Right hindlimb (tissue), 1 donor: ENCODE measurements around the gene C1orf116.

Experiments used
- DNase-seq: peaks from one replicate; pipeline ENCODE4 v3.0.0-alpha.2; 2018

Gene C1orf116

GRCh38 chr1:207018707-207019106 lies 13.8 kb downstream of the C1orf116 start:
- DNase-seq = no peak

DNA sequence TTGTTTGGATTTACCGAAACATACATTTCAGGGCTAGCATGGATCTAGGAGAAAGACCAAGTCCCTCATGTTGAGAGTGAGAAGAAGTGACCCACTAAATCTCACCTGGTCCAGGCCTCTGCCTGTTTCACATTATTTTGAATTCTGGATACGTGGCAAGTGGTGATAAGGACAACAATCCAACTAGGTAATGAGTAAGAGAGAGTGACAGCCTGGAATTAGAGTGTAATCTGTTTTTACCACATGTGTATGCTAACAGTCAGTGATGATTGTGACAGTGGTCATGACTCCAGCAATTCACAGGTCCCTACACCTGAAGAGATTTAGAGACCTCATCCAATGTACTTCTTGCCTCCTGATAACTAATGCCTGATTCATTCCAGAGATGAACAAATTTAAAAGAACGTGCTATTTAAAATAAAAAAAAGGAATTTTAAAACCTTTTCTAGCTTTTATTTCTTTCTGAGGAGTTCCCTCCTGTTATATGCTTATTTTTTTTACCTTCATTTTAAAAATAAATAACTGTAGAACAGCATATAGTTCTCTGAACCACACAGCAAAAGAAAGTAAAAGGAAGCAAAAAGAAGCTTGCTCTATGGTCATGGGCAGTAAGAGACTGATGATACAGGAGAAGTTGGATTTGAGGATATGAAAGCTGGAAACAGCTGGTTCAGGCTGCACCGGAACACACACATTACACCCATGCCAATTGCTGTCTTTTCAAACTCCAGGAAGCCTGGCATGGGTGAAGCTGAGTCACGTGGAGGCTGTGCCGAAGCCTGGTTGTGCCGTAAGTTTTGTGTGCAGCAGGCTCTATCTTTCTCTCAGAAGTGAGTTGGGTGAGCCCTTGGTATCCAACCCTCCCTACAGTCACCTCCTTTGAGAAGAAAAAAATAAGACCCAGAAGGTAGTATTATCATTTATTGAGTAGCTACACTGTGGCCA lies 14.7 kb downstream of the C1orf116 start:
- DNase-seq = no peak

- DNase-seq = no peak
These were observed 16.8 kb downstream of the C1orf116 start for GRCh38 chr1:207015791-207016190.

DNA sequence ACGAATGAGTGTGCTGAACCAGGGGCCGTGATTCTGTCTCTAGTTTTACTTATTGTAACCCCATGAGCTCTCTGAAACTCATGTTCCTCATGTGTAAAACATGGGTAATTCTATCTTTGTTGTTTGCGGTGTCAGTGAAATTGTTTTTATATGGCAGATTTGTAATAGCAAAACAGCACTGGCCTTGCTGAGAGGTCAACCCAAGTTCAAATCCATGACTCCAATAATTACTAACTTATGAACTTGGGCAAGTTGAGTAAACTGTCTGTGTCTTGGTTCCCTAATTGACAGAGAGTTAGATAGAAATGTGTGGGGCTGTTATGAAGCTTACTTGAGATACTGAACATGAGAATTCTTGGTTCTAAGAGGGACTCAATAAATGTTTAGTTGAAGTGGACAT lies 17.8 kb downstream of the C1orf116 start:
- no peak for DNase-seq

DNA sequence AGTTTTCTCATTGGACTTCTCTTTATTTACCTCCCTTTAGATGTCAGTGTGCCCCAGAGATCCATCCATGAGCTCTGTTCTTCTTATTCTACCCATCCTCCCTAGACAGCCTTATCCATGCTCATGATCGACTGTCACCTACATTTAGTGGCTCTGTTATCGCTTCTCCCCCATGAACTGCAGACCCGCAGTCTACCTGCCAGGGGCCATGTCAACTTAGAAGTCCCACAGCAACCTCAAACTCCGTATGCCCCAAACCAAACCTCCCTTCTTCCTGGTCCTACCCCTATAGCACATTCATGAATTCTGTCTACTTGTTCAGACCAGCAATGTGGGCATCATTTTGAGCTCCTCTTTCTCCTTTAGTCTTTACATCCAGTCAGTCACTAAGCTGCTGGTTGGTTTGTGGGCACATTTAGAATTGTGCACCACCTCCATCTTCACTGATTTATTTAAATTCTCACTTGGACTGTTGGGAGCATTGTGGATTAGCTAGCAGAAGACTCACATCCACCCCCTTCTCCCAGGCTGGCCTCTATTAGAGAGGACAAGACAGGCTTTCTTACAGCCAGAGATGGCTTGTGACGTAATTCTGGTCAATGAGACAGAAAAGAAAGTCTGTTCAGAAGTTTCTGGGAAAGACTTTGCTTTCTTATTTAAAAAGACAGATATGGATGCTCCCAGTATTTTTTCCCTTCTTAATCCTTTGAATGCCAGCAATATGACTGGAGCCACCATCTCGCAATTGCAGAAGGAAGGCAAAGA lies 19.1 kb downstream of the C1orf116 start:
- no peak for DNase-seq

GRCh38 chr1:207010726-207011125 lies 21.8 kb downstream of the C1orf116 start:
- no peak for DNase-seq

DNA sequence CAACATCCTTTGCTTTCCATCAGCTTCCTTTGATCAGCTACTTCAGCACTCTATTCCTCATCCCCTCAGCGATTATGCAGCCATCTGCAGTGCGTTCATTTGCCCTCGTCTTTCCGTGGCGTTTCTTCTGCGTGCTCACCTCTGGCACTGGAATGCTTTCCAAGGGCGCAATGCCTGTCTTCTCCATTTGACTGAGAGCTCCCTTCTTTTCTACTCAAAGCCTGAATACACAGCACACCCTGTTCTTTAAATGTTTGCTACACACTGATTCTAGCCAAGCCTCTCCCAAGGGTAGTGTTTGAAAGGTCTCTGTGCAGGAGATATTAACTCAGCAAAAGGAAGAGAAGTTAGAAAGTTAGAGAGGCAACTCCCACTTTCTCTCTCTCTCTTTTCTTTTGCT lies 22.6 kb downstream of the C1orf116 start:
- no peak for DNase-seq

- DNase-seq = no peak
These were observed 23.2 kb downstream of the C1orf116 start for GRCh38 chr1:207009182-207009850.

DNA sequence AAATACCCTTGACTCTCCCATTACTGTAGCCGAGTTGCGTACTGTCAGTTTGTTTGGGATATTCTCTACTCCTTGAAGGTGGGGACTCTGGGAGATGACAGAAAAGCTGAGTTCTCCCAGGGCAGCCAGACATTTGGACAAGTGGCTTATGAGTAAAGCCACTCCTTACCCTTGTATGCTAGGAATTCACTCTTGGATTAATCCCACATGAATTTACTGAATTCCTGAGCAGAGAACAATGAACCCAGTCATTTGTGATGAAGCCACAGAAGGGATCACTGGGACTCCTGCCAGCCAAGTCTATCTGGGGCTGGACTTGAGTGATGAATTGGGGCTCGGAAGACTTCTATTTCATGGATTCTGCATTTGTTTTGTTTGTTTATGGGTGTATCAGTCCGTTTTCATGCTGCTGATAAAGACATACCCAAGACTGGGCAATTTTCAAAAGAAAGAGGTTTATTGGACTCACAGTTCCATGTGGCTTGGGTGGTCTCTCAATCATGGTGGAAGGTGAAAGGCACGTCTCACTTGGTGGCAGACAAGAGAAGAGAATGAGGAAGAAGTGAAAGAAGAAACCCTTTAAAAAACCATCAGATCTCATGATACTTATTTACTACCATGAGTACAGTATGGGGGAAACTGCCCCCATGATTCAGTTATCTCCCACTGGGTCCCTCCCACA lies 25.1 kb downstream of the C1orf116 start:
- DNase-seq = no peak

DNA sequence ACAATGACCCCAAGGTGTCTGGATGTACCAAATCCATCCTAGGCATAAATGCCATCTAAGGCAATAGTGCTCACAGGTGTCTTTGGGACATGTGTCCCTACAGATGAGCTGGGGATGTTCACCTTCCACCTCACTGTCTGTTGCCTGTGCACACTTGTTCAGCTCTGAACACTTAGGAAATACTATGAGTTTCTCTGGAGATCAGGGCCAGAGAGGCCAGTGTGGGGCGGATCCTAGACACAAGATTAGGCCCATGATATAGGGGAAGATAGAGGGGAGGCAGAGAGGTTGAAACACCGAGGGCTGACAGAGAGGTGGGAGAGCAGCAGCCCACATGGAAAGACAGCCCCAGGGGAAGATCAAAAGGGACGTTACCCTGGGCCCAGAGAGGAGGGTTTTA lies 25.6 kb downstream of the C1orf116 start:
- DNase-seq = no peak

GRCh38 chr1:207006083-207006482 lies 26.5 kb downstream of the C1orf116 start:
- no peak for DNase-seq

DNA sequence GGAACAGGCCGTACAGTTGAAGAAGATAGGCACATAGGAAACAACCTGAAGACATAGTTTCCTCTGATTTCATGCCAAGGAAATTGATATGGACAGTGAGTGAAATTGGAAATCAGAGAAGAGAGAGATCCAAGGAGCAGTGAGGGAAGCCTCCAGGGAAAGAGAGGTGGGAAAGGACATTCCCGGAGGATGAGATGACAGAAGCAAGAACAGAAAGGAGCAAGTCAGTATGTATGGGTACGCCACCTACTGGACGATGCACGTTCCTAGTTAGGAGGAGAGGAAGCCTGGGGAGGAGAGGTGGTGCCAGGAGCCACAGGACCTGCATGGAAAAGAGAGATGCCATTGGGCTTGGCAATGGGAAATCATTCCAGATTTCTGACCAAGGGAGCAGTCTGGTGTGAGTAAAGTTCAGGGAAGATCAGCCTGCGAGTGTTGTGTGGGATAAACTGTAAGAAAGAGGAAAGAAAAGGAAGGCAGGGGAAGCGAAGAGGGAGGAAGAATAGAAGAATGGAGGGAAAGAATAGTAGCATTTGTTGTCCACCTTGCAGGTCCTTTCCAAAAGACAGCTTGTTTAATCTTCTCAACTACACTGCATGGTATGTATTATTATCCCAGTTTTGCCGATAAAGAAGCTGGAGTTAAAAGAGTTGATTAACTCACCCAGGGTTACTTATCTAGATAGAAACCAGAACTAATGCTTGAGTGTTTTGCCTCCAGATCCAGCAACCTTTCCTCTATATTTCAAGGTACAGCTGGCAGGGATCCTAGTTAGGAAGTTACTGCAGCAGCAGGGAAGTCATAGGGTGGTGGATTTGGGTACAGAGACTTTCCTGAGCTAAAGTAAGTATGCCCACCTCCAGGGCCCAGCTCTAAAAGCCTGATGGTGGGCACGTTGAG lies 27.4 kb downstream of the C1orf116 start:
- DNase-seq = no peak

- DNase-seq = no peak
These were observed 29.3 kb downstream of the C1orf116 start for GRCh38 chr1:207003210-207003609.

DNA sequence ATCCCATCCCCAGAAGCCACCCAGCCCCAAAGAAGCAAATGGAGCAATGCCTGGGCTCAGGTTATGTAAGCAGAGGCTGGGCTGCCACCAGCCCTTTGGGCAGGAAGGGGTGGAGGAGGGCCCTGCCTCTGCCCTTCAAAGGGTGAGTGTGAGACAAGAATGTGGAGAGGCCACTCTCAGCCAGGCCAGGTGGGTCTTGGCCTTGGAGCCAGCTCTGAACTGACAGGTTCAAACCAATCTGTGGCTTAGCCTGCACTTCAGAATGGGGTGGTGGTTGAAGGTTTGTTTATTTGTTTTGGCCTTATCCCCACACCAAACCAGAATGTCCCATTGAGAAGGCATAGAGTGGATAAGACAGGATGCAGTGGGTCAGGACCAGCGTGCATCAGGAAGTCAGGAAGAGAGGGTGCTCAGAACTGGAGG lies 29.8 kb downstream of the C1orf116 start:
- no peak for DNase-seq

DNA sequence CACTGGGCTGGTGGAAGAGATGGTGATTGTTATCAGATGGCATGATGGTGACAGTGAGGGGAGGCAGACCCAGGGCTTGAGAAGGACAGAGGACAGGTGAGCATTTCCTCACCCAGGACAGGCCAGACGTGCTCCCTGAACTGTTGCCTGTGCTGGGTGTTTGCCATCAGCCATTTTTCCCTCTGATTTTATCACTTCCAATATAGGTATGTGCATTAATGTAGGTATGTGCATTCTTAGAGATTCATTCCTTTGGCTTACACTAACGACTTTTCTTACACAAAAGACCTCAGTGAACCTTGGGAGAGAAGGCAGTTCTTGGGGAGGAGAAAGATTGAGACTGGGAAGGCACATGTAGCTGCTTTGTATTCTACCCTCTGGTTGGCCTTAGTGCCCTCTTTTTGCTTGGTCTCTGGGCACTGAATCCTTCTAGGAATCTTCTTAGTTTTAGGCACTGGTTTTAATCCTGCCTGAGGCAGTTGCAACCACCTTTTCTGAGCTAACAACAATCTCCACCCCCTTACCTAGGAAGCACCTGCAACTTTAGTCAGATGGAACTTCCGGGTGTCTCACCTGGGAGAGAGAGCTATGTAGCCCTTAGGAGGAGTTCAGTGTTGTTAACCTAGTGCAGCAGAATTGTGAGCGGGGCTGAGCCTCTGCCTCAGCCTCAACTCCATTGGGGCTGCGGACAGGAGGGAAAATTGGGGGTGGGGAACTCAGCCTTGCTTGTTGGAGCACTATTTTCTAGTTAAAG lies 30.9 kb downstream of the C1orf116 start:
- DNase-seq = no peak

DNA sequence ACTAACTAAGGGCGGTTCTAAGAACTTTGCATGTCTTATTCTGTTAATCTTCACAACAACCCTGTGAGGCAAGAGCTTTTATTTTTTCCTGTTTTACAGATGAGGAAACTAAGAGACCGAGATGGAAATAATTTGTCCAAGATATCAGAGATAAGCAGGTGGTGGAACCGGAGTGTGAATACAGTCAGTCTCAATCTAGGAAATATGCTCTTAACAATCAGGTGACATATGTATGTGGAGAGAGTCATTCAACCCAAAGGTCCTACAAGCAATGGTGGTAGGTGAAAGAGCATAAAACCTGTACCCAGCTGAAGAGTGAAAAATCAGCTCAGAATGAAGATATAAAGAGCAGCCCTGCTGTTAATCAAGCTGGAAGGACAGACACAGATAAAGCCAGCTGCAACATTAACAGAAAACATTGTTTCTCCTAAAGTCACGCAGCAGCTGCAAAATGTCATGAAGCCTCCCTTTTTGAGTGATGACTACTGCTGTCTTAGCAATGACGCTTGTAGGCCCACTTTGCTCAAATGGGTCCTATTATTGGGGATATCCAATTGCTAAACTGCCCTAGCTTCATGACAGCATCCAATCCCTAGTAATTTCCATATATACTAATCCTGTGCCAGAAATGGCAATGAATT lies 31.8 kb downstream of the C1orf116 start:
- DNase-seq = no peak

DNA sequence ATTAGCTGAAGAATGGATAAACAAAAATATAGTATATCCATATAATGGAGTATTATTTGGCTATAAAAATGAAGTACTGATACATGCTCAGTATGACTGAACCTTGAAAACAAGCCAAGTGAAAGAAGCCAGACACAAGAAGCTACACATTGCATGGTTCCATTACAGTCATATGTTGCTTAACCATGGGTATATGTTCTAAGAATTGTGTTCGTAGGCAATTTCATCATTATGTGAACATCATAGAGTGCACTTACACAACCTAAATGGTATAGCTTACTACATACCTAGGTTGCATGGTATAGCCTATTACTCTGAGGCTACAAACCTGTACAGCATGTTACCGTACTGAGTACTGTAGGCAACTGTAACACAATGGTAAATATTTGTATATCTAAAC lies 33.7 kb downstream of the C1orf116 start:
- DNase-seq = no peak

DNA sequence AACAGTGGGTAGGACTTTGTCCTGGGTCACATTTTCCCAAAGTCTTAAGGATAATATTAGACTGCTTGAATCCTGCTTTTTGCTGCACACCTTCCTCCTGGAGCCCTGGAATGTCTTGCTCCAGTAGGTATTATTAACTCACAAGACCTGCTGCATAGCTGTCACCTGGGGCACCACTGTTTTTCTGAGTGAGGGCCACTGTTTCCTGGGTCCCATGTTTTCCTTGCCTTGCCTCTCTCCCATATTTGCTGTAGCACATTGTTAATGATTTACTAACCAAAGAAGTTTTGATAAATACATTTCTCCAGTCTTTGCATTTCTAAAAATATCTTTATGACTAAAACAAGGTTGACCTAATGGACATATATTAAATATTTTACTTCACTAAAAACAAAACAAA lies 39.8 kb downstream of the C1orf116 start:
- no peak for DNase-seq

DNA sequence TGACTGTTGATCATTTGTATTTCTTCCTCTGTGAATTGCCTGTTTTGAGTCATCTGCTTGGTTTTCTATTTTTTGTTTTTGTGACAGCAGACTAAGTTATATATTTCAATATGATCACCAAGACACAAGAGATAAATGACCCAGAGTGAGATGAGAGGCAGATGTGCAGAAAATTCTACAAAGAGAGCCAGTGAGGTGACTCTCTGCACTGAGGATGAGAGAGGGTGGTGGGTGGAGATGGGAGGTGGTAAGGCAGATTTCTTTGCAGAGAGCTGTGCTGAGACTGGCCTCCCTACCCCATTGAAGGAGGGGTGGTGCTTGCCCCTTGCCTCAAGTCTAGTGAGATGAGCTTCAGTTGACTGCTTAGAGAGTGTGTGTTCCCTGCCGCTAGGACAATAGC lies 44.7 kb downstream of the C1orf116 start:
- DNase-seq = no peak

DNA sequence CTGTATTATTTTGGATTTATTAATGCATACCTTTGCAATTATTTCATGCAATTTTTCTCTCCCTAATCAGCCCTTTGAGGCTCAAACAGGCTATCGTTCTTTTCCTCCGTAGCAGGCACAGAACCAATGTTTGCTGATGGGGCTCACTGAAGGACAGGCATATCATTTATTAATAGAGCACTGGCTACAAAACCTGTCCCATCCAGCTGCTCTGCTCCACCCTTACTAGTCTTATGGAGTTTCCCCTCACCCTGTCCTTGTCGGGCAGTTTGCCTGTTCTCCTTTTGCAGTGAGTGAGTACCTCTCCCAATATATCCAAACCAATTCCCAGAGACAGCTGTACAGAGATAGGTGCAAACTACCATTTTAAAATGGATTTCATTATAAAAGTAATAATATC lies 45.7 kb downstream of the C1orf116 start:
- DNase-seq = no peak

DNA sequence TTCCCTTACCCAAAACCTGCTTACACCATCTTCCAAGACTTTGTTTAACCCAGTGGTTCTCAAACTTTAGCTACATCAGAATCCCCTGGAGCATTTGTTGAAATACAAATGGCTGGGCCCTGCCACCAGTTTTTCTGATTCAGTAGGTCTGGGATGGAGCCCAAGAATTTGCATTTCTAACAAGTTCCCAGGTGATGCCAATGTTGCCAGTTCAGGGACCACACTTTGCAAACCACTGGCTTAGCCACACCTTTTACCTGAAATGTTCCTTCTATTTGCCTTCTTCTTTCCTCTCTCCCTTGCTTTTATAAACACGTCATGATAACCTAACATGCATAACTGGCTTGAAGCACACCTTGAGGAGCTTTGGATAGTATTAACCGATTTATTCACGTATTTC lies 46.2 kb downstream of the C1orf116 start:
- DNase-seq = no peak
